OCI-LY3 (cell line): ENCODE results near the gene PRKCG.

Source experiments
- EZH2phosphoT487 ChIP-seq: fragments of 200-600 bp; shearing (Covaris generic); IDR thresholded peaks from 2 replicates; pipeline ENCODE4 v1.6.1; 2018; ENCODE audit warnings: antibody characterized with exemption, mixed run types, low read depth
- TF ChIP-seq, protein P1 (sequence below): fragments of 200-600, 300-600 bp; sonication (generic); IDR thresholded peaks from 2 replicates; pipeline ENCODE4 v1.5.1; 2014; ENCODE audit warnings: antibody characterized with exemption, low read length, low read depth

DNA sequence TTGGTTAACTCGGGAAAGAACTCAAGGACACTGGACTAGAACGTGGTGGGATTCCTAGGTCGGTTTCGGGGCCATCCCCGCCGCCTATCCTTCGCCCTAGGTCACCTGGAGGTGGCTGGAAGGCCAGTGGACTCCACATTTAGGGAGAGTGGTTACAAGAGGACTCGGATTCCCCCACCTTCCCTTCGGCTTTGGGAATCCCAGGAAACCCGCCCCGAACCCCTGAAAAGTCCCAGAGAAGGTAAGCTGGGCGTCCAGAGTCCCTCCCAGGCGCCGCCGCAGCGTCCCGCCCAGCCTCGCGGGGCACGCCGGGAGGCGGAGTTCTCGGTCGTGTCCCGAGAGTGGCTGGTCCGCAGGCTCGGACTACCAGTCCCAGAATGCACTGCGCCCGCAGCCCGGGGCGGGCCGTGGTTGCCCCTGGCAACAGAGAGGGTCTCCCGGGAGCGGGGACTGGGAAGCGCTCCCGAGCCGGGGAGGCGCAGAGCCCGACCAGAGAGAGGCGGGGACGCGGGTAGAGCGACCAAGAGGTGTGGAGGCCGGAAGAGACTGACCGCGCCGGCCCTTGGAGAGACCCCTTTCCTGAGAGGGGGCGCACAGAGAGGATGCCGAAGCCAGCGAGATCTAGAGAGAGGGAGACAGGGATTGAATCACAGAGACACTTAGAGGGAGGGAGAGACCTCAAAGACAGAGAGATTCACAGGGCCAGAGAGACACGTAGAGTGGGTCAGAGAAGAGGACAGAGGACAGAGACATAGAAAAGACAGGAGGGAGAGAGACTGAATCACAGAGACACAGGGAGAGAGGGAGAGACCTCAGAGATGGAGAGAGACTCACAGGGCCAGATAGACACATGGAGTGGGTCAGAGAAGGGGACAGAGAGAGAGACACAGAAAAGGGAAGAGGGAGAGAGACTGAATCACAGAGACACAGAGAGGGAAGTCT lies 2.6 kb upstream of the PRKCG start:
- TF ChIP-seq, protein P1, sequence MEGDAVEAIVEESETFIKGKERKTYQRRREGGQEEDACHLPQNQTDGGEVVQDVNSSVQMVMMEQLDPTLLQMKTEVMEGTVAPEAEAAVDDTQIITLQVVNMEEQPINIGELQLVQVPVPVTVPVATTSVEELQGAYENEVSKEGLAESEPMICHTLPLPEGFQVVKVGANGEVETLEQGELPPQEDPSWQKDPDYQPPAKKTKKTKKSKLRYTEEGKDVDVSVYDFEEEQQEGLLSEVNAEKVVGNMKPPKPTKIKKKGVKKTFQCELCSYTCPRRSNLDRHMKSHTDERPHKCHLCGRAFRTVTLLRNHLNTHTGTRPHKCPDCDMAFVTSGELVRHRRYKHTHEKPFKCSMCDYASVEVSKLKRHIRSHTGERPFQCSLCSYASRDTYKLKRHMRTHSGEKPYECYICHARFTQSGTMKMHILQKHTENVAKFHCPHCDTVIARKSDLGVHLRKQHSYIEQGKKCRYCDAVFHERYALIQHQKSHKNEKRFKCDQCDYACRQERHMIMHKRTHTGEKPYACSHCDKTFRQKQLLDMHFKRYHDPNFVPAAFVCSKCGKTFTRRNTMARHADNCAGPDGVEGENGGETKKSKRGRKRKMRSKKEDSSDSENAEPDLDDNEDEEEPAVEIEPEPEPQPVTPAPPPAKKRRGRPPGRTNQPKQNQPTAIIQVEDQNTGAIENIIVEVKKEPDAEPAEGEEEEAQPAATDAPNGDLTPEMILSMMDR = no peak
- TF ChIP-seq EZH2phosphoT487 = no peak
